Measurements from ENCODE around the gene INO80B. TPM values are rescaled to one million over a fixed set of nuclear protein-coding genes. Genes with fewer than 3 reads are reported as not detected.
"Not testable (repeated sequence)": the region's sequence is repeated elsewhere in the genome, so short reads cannot be mapped to it uniquely, and the experiment has no call there.

INO80B gene
- polyA plus RNA-seq, 1 donor (not counting 4 experiments of a cell fraction or from before 2014, with no cell fraction given) = 18.8 TPM

DNA sequence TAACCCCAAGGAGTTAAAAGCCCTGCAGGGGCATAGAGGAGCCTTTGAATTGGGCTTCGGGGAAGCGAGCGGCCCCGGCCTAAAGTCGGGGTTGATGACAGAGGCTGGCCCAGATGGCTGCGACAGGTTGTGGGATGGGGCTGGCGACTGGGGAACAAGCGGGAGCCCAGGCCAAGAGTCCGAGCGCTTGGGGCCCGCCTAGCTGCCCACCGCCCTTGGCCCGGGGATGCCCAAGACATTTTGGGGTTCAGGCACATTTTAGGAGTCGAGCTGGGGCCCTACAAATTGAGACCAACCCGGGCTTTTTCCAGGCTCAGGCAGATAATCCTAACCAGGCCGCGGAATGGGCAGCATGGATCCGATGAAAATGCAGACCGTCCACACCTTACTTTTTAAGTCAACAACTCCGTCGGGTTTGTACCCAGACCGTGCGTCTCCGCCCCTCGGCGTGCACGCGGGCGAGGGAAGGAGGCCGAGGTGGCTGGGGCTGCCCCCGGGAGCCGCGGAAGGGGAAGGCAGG lies 13.7 kb upstream of the INO80B start:
- H3K27ac ChIP-seq (ENCODE audit: control insufficient read depth, insufficient read depth, low read length) = peak overlapping the region; percentile 93
- H3K4me1 ChIP-seq (ENCODE audit: control insufficient read depth, extremely low read depth, insufficient read depth, low read length) = peaks cover 33% of the 10 kb centered on the region
- DNase-seq (ENCODE audit: low read depth, low spot score) = no peak
- no peaks in the 10 kb centered on the region for H3K9me3 ChIP-seq (ENCODE audit: control insufficient read depth, low read depth, low read length)
- peak overlapping the region; percentile 30 for H2AFZ ChIP-seq (ENCODE audit: control insufficient read depth, low read length)
- peak overlapping the region; percentile 98 for H3K9ac ChIP-seq (ENCODE audit: control insufficient read depth, extremely low read depth, insufficient read depth, low read length)
- no peaks in the 10 kb centered on the region for H3K27me3 ChIP-seq (ENCODE audit: control insufficient read depth, extremely low read depth, insufficient read depth, low read length)
- H4K20me1 ChIP-seq (ENCODE audit: control insufficient read depth, extremely low read depth, insufficient read depth, low read length) = peaks cover 15% of the 10 kb centered on the region
- peaks cover 56% of the 10 kb centered on the region for H3K79me2 ChIP-seq (ENCODE audit: control insufficient read depth, insufficient read depth, low read length)
- peak overlapping the region; percentile 84 for H3K4me2 ChIP-seq (ENCODE audit: control insufficient read depth, extremely low read depth, insufficient read depth, low read depth, low read length)
- H3K36me3 ChIP-seq (ENCODE audit: control insufficient read depth in 2 of 2, extremely low read depth in 1 of 2, insufficient read depth in 2 of 2, low read length in 2 of 2) = peaks cover 12 to 29% of the 10 kb centered on the region in 2 experiments
- dilution Hi-C loops (cut with MboI; ENCODE audit: extremely low pct_ligation_motif_present, low sequenced_read_pairs) = no loop called here
- peak overlapping the region; percentile 74 to 98 (median 78) for H3K4me3 ChIP-seq (ENCODE audit: control insufficient read depth in 2 of 3, extremely low read depth in 1 of 3, insufficient read depth in 2 of 3, low read depth in 1 of 3, low read length in 3 of 3)
- peaks cover 4% of the 10 kb centered on the region for H3K9me1 ChIP-seq (ENCODE audit: control insufficient read depth, extremely low read depth, insufficient read depth, low read length)
- TF ChIP-seq, protein P1, sequence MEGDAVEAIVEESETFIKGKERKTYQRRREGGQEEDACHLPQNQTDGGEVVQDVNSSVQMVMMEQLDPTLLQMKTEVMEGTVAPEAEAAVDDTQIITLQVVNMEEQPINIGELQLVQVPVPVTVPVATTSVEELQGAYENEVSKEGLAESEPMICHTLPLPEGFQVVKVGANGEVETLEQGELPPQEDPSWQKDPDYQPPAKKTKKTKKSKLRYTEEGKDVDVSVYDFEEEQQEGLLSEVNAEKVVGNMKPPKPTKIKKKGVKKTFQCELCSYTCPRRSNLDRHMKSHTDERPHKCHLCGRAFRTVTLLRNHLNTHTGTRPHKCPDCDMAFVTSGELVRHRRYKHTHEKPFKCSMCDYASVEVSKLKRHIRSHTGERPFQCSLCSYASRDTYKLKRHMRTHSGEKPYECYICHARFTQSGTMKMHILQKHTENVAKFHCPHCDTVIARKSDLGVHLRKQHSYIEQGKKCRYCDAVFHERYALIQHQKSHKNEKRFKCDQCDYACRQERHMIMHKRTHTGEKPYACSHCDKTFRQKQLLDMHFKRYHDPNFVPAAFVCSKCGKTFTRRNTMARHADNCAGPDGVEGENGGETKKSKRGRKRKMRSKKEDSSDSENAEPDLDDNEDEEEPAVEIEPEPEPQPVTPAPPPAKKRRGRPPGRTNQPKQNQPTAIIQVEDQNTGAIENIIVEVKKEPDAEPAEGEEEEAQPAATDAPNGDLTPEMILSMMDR (optimal IDR thresholded peaks at IDR 0.05 in 1 of 3, IDR thresholded peaks at IDR 0.05 in 1 of 3, conservative IDR thresholded peaks at IDR 0.05 in 1 of 3; ENCODE audit: extremely low read depth in 1 of 3, insufficient read depth in 2 of 3, low read length in 3 of 3) = no peak
- TF ChIP-seq EZH2 (IDR thresholded peaks at IDR 0.05; ENCODE audit: low read length) = no peak
- FAIRE-seq = no peak

DNA sequence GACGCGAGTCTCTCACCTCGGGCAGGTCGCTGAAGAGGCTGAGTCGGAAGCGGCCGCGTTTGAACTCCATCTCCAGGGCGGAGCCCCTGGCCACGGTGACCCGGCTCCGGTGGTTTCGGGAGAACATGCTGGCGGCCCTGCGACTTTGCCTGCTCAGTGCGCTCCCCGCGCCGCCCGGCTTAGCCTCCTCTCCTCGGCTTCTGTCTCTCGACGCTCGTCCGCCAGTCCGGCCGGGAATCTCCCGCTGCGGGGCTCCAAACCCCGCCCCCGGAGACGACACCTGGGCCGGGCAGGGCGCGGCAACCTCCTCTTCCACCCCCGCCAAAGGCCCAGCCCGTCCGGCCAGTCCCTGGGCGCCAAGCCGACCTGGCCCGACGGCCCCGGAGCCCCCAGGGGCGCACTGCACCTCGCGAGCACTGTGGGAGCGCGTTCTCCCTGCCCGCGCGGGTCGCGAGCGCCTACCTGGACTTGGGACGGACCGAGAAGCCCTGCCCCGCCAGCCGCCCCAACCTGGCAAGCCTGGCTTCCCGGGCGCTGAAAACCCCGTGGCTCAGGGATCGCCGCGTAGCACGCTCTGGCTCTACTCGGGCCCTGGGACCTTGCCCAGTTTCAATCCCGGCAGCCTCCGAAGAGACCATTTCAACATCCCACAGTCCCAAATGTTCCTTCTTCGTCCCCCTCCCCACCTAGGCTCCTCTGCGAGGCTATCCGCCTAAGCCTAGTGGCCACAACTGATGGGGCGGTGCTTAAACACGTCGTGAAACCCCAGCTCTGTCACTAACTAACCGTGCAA lies 13.0 kb upstream of the INO80B start, which contains the start of gene RTKN:
TSS of gene RTKN (minus strand) at position 248 of the 793 bp plus-strand sequence. CDS start at position 127, 121 bp downstream.
- FAIRE-seq = no peak
- H3K4me1 ChIP-seq (ENCODE audit: control insufficient read depth, extremely low read depth, insufficient read depth, low read length) = peaks cover 33% of the 10 kb centered on the region

DNA sequence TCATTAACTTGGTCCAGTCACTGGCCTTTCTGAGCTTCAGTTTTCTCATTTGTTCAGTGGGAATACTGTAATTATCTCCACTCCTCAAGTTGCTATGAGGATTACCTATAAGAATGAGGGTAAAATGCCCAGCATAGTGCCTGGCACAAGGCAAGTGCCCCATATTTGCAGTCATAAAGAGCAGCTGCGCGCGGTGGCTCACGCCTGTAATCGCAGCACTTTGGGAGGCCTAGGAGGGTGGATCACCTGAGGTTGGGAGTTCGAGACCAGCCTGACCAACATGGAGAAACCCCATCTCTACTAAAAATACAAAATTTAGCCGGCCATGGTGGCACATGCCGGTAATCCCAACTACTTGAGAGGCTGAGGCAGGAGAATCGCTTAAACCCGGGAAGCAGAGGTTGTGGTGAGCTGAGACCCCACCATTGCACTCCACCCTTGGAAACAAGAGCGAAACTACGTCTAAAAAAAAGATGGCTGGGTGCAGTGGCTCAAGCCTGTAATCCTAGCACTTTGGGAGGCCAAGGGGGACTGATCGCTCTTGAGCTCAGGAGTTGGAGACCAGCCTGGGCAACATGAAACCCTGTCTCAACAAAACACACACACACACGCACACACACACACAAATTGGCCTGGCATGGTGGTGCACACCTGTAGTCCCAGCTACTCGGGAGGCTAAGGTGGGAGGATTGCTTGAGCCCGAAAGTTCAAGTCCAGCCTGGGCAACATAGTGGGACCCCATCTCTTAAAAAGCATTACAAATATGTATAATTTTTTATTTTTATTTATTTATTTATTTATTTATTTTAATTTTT lies 12.2 kb upstream of the INO80B start:
- H3K27me3 ChIP-seq (ENCODE audit: control insufficient read depth, extremely low read depth, insufficient read depth, low read length); DNase-seq (ENCODE audit: low read depth, low spot score); H3K9me3 ChIP-seq (ENCODE audit: control insufficient read depth, low read depth, low read length); H4K20me1 ChIP-seq (ENCODE audit: control insufficient read depth, extremely low read depth, insufficient read depth, low read length); dilution Hi-C loops (cut with MboI; ENCODE audit: extremely low pct_ligation_motif_present, low sequenced_read_pairs); H3K9me1 ChIP-seq (ENCODE audit: control insufficient read depth, extremely low read depth, insufficient read depth, low read length): not testable (repeated sequence)
- peaks cover 8 to 15% of the 10 kb centered on the region in 2 experiments for H3K36me3 ChIP-seq (ENCODE audit: control insufficient read depth in 2 of 2, extremely low read depth in 1 of 2, insufficient read depth in 2 of 2, low read length in 2 of 2)
- H3K4me1 ChIP-seq (ENCODE audit: control insufficient read depth, extremely low read depth, insufficient read depth, low read length) = peaks cover 32% of the 10 kb centered on the region
- peak overlapping the region; percentile 69 for H2AFZ ChIP-seq (ENCODE audit: control insufficient read depth, low read length)
- FAIRE-seq = peak; percentile 53
- peak overlapping the region; percentile 93 for H3K27ac ChIP-seq (ENCODE audit: control insufficient read depth, insufficient read depth, low read length)
- peak overlapping the region; percentile 74 to 98 (median 78) for H3K4me3 ChIP-seq (ENCODE audit: control insufficient read depth in 2 of 3, extremely low read depth in 1 of 3, insufficient read depth in 2 of 3, low read depth in 1 of 3, low read length in 3 of 3)
- H3K79me2 ChIP-seq (ENCODE audit: control insufficient read depth, insufficient read depth, low read length) = peaks cover 42% of the 10 kb centered on the region
- peak overlapping the region; percentile 98 for H3K9ac ChIP-seq (ENCODE audit: control insufficient read depth, extremely low read depth, insufficient read depth, low read length)
- peak overlapping the region; percentile 84 for H3K4me2 ChIP-seq (ENCODE audit: control insufficient read depth, extremely low read depth, insufficient read depth, low read depth, low read length)

More for the DNA sequence above, 13.0 kb upstream of the INO80B start, which contains the start of gene RTKN:
- Histone ChIP-seq H2AFZ (ENCODE audit: control insufficient read depth, low read length) (peak within 1 kb of the TSS; percentile 69), H3K9ac (ENCODE audit: control insufficient read depth, extremely low read depth, insufficient read depth, low read length) (peak within 1 kb of the TSS; percentile 98), H3K4me2 (ENCODE audit: control insufficient read depth, extremely low read depth, insufficient read depth, low read depth, low read length) (peak within 1 kb of the TSS; percentile 84), H3K36me3 (ENCODE audit: control insufficient read depth in 2 of 2, extremely low read depth in 1 of 2, insufficient read depth in 2 of 2, low read length in 2 of 2) (peaks cover 8 to 22% of the 10 kb centered on the region in 2 experiments), H3K27me3 (ENCODE audit: control insufficient read depth, extremely low read depth, insufficient read depth, low read length) (no peaks in the 10 kb centered on the region), H3K9me3 (ENCODE audit: control insufficient read depth, low read depth, low read length) (no peaks in the 10 kb centered on the region), H3K27ac (ENCODE audit: control insufficient read depth, insufficient read depth, low read length) (peak within 1 kb of the TSS; percentile 93), H3K79me2 (ENCODE audit: control insufficient read depth, insufficient read depth, low read length) (peaks cover 50% of the 10 kb centered on the region), H3K4me3 (ENCODE audit: control insufficient read depth in 2 of 3, extremely low read depth in 1 of 3, insufficient read depth in 2 of 3, low read depth in 1 of 3, low read length in 3 of 3) (peak within 1 kb of the TSS; percentile 74 to 98 (median 78)), H3K9me1 (ENCODE audit: control insufficient read depth, extremely low read depth, insufficient read depth, low read length) (peaks cover 4% of the 10 kb centered on the region), H4K20me1 (ENCODE audit: control insufficient read depth, extremely low read depth, insufficient read depth, low read length) (peaks cover 8% of the 10 kb centered on the region)
- TF ChIP-seq EZH2 (IDR thresholded peaks at IDR 0.05; ENCODE audit: low read length) = no peak
- TF ChIP-seq, protein P1 (optimal IDR thresholded peaks at IDR 0.05 in 1 of 3, IDR thresholded peaks at IDR 0.05 in 1 of 3, conservative IDR thresholded peaks at IDR 0.05 in 1 of 3; ENCODE audit: extremely low read depth in 1 of 3, insufficient read depth in 2 of 3, low read length in 3 of 3) = no peak
- dilution Hi-C loops (cut with MboI; ENCODE audit: extremely low pct_ligation_motif_present, low sequenced_read_pairs) = no loop called here
- no peak for DNase-seq (ENCODE audit: low read depth, low spot score)

All from keratinocyte (primary cell).